GM10847 (cell line): ENCODE measurements around the gene ACVR1C.

Experiments used
- POLR2A ChIP-seq: IDR thresholded peaks from 2 replicates; pipeline ENCODE4 v1.6.1; 2011; ENCODE audit not compliant: insufficient read length; ENCODE audit errors: extremely low read depth

Gene ACVR1C

DNA sequence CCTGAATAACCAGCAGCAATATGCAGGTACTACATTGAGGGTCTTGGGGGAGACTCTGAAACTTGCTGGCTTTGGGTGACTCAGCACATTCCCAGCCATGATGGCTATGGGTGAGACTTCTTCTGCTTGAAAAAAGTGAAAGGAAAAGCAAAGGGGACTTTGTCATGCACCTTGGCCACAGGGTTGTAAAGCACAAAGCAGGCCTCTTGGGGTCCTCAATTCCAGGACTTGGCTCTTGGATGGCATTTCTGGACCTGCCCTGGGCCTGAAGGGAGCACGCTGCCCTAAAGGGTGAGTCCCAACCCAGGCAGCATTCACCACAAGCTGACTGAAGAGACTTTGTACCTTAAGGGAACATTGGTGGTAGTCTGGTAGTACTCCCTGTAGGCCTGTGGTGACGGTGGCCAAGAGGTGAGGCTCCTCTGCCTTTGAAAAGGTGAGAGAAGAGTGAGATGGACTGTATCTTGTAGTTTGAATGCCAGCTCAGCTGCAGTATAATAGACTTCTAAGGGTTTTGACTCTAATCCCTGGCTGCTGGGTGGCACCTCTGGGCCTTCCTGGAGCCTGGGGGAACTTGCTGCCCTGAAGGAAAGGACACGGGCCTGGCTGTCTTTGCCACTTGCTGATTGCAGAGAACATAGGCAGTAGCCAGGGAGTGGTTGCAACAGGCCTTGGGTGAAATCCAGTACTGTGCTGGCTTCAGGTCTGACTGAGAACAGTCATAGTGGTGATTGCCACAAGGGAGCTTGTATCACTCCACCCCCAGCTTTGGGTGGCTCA is 148.3 kb downstream of the ACVR1C start:
- TF ChIP-seq POLR2A = no peak

DNA sequence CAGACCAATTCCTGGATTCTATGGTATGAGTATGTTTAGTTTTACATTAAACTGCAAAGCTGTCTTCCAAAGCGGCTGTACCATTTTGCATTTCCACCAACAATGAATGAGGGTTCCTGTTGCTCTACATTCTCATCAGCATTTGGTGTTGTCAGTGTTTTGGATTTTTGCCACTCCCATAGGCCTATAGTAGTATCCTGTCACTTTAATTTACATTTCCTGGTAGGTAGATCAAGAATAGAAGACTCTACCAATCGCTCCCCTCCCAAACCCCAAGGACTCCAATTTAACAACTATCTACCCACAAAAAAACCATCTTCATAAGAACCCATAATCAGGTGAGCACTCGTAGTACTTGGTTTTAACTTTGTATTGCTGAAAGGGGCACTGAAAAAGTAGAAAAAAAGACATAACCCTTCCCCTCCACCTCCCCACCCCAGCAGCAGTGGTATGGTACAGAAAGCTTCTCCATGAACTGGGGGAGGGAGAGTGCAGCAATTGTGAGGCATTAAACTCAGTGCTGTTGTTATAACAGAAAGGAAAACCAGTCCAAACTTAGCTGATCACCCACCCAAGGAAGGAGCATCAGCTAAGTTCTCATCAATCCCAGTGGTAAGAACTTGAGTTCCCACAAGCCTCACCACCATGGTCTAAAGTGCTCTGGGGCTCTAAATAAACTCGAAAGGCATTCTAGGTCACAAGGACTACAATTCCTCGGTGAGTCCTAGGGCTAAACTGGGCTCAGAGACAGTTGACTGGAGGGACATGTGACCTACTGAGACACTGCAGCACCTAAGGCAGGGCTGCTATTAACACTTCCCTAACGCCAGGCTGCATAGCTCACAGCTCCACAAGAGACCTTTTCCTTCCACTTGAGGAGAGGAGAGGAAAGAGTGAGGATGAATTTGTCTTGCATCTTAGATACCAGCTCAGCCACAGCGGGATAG is 149.3 kb downstream of the ACVR1C start:
- TF ChIP-seq POLR2A = no peak

DNA sequence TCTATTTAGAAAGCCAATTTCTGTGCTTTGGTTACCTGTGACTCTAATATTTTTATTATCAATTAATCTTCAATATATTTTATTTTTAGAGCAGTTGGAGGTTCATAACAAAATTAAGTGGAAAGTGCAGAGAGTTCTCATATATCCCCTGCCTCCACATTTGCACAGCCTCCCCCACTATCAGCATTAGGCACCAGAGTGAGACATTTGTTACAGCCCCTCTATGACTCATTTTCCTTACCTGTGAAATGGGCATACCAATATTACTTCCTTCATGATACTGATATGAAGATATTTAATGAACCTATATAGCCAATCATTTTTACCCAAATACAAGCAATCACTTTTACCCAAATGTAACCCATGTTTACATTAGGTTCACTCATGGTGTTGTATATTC is 150.7 kb downstream of the ACVR1C start:
- TF ChIP-seq POLR2A = no peak

DNA sequence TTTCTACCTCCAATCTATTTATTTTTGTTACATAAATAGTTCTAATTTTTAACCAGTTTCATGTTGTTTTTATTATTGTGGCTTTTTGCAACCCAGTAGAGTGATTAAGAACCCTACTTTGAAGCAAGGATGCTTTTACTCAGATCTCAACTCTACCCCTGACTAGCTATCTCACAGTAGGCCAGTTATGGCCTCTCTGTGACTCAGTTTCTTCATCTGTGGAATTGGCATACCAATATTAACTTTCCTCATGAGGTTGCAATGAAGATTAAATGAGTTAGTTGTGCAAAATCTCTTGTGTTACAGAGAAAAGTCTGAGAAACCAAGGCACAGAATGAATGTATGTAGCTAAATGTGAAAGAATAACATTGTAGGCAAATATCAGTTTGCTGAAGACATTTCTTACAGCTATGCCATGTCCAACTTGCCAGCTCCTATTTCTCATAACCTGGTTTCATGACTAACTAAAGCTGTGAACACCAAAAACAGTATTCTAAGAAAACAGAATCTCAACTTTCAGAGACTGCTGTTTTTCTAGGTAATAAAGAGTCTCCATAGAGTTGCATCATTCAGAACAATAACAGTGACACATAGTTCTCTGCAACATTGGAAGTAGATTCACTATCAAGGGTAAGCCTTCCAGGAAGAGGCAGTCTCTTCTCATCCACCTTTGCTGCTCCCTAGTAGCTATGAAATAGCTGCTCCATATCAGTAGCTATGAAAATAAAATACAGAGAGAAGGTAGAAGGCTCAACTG is 151.5 kb downstream of the ACVR1C start:
- TF ChIP-seq POLR2A = no peak
